G401.6 (cell line): ENCODE data around the gene RASGRF2.
"Not testable (repeated sequence)": the region's sequence is repeated elsewhere in the genome, so short reads cannot be mapped to it uniquely, and the experiment has no call there.

Source experiments
- FAIRE-seq: peaks from 2 replicates; lab custom pipeline; 2012; peaks lifted over from hg19 to GRCh38; lab: Jason Lieb, UNC

Gene RASGRF2

DNA sequence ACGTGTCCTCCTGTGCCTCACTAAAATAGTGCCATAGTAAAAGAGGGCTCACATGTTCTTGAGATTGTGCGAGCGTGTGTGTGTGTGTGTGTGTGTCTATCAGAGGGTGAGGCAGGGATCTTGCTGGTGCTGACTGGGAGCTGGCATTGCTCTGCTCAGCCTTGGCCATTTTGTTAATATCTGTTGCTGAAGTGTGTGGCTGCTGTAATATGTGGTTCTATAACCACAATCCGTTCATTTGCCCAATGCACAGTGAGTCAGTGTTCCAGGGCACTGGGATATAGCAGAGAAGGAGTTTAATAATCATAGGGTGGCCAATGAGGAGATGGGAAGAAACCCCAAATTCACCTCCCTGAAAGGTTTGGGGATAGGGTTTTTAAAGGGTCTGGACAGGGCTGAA lies 61.3 kb downstream of the RASGRF2 start:
- FAIRE-seq = no peak

DNA sequence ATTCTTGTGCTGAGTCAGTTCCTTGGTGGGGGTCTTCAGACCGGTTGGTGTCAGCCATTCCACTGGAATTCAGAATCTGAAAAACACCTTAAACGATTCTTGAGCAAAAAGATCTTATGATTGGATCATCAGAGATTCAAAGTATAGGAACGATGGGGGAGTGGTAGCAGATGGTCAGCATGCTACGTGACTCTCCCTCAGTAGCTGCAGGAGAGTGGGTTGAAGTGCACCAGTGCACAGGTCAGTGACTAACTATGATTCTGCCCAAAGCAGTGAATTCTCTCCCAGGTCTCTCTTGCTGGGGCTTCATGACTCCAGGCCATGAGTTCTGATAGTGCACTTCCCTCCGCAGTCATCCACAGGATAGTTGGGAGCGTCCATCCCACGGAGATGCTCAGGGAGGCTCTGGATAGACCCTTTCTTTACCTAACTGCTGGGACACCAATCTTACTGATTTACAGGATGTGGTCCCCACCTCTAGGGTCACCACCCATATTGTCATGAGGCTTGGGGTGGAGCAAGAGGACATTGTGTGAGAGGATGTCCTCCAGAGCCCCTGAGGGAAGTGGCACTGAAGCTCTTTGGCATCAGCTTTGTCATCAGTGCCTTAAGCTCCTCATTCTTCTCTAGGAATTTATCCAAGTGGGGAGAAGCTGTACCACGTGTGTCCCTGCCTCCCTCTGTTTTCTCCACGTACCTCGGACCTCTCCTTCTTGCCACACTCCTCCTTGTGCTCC lies 62.0 kb downstream of the RASGRF2 start:
- FAIRE-seq = no peak

DNA sequence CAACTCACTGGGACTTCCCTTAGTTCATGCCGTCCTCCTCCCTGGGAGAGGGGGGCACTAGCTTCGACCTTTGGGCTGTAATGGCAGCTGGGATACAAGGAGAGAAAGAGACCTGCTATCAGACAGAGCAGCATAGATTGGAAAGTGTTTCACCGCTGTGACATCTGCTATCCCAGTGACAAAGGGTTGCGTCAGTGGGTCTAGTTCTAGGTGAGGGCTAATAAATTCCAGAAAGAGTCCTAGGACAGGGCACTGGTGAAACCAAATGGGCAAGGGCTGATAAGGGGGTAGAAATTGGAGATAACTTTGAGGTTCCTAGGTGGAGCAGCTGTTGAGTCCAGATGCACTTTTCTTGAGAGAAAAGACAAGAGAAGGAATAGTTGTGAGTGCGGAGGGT lies 62.5 kb downstream of the RASGRF2 start:
- no peak for FAIRE-seq

DNA sequence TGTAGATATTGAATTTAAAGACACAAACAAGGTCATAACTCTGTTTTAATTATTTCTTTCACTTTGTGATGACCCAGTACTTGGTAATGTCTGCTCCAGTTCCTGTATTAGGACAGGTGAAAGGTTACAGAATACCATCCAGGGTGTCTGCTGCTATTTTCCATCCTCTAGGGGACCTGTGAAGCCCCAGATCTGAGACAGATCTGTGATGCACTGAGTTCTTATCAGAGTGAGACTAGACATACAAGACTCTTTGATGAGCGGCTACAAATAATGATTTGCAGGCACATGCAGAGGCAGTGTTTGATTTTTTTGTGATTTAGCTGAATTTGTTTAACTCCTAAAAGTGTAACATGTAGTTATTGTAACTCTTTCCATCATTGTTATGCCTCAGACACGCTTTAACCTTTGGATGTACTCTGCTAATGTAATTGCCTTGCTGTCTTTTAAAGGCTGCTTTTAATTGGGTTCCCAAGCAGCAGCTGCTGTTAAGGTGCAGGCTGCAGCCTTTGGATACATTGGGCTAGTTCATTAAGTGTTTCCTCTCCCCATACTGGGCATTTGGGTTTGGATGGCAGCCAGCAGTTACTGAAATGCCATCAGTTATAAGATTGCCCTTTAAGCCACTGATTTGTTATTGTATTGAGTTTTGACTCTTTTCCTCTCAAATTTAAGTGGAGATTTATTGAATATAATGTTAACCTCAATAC lies 63.3 kb downstream of the RASGRF2 start:
- FAIRE-seq = no peak

DNA sequence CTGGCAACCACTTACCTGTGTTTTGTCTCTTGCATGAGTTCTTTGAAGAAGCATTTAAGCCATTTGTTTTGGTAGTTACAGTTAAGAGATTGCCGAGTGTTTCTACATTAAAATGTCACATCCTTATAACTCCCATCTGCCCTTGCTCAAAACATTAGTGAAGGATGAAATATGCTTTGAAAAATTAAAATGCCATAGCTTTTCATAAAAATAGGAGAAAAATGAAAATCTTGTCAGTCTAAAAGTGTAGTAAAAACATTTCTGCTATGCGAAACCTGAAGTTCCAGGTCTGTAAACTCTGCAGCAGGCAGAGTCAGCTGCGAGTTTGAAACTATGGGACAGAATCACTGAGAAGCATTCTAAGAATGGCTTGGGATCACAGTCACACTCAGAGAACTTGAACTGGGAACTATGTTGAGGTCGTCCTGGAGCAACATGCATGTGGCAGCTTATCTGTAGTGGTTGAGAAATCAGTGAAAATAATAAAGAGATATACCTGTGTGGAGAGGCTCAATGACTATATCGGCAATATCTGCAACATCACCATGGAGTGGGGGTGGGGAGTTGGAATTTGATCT lies 67.4 kb downstream of the RASGRF2 start:
- no peak for FAIRE-seq

DNA sequence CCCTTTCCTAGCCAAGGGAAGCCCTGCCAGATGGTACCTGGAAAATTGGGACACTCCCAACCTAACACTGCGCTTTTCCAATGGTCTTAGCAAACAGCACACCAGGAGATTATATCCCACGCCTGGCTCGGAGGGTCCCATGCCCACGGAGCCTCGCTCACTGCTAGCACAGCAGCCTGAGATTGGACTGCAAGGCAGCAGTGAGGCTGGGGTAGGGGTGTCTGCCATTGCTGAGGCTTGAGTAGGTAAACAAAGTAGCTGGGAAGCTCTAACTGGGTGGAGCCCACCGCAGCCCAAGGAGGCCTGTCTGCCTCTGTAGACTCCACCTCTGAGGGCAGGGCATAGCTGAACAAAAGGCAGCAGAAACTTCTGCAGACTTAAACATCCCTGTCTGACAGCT lies 68.7 kb downstream of the RASGRF2 start:
- not testable (repeated sequence) for FAIRE-seq

DNA sequence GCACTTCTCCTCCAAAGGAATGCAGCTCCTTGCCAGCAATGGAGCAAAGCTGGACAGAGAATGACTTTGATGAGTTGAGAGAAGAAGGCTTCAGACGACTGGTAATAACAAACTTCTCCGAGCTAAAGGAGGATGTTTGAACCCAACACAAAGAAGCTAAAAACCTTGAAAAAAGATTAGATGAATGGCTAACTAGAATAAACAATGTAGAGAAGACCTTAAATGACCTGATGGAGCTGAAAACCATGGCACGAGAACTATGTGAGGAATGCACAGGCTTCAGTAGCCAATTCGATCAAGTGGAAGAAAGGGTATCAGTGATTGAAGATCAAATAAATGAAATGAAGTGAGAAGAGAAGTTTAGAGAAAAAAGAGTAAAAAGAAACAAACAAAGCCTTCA lies 69.6 kb downstream of the RASGRF2 start:
- FAIRE-seq = not testable (repeated sequence)

DNA sequence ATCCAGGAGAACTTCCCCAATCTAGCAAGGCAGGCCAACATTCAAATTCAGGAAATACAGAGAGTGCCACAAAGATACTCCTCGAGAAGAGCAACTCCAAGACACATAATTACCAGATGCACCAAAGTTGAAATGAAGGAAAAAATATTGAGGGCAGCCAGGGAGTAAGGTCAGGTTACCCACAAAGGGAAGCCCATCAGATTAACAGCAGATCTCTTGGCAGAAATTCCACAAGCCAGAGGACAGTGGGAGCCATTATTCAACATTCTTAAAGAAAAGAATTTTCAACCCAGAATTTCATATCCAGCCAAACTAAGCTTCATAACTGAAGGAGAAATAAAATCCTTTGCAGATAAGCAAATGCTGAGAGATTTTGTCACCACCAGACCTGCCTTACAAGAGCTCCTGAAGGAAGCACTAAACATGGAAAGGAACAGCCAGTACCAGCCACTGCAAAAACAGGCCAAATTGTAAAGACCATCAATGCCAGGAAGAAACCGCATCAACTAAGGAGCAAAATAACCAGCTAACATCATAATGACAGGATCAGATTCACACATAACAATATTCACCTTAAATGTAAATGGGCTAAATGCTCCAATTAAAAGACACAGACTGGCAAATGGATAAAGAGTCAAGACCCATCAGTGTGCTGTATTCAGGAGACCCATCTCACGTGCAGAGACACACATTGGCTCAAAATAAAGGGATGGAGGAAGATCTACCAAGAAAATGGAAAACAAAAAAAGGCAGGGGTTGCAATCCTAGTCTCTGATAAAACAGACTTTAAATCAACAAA lies 70.3 kb downstream of the RASGRF2 start:
- not testable (repeated sequence) for FAIRE-seq

DNA sequence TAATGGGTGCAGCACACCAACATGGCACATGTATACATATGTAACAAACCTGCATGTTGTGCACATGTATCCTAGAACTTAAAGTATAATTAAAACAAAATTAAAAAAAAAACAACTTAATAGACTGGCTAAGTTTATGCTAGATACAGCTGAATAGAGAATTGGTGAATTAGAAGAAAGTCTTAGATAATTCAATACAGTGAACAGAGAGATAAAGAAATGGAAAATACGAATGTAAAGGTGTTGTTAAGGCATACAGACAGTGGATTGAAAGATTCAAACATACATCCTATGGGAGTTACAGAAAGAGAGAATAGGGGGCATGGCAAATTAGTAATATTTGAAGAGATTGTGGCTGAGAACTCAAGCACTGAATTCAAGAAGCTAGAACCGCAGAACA lies 75.4 kb downstream of the RASGRF2 start:
- FAIRE-seq = no peak

DNA sequence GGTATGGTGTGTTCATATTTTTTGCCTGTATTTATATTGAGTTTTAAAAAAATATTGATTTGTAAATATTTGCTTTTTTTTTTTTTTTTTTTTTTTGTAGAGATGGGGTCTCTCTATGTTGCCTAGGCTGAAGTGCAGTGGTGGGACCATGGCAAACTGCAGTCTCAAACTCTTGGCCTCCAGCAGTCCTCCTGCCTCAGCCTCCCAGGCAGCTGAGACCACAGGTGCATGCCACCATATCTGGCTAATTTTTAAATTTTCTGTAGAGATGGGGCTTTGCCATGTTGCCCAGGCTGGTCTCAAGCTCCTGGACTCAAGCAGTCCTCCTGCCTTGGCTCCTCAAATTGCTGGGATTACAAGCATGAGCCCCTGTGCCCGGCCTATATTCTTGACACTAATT lies 78.3 kb downstream of the RASGRF2 start:
- no peak for FAIRE-seq

DNA sequence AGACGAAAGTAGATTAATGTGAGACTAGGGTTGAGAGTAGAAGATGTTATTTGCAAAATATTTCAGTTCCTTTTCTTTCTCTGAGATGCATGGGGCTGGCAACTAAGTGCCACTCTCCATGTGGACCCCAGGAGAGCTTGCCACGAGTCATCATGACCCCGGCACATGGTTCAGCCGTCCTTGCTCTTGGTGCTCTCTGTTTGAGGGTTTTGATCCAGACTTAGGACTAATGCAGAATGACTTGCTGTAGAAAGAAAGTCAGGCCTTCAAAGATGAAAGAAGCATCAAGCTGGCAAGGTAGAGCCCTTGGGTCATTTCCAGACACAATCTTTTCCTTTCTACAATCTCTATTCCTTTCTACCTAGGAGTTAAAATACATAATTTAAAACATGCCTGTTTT lies 84.7 kb downstream of the RASGRF2 start:
- FAIRE-seq = no peak

DNA sequence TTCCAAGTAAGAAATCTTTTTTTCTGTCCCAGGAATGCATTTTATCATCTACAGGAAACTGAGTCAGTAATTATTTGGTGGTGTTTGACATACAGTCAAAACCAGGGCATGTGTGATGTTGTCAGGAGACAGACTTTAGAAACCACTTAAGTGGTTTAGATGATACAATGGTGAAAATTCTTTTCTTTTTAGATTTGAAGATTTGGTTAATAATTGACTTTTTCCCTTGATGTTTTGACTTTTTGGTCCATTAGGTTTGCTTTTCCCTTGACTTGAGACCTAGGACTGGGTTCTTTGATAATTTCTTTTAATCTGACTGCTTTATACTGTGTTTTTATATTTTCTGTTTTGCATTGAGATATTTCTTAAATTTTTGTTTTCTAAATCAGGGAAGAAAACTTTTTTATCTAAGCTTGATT lies 85.2 kb downstream of the RASGRF2 start:
- no peak for FAIRE-seq

DNA sequence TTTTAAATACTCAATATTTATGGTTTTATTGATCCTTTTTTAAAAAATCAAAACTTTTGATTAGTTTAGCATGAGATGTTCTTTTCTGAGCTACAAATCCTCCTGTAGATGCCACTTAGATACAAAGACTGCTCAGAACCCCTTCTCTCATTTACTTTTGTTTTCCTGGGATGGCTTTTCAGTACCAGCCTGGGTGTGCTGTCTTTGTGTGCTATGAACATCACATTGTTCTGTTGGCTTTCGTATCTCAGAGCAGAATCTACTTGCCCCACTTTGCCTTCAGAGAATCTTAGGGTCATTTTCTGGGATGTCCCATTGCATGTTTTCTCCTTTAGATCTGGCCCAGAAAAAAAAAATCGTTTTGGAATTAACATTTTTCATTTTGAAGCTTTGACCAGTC lies 85.9 kb downstream of the RASGRF2 start:
- FAIRE-seq = no peak

DNA sequence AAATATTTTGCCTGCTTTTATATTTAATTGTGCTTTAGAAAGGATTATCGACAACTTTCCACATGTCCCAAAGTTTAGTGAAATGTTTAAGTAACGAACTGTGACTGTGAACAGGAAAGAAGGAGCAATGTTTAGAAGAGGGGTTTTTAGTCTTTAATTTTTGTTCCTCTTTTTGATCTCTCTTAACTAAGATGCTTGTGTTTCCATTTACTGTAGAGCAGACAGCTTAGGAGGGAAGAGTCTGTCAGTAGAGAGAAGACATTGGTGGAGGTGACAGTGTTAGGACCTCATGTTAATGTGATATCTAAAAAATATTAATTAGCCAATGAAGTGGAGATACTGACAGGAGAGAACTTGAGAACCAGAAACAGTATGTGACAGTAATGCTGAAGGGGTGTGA lies 92.2 kb downstream of the RASGRF2 start:
- FAIRE-seq = no peak

DNA sequence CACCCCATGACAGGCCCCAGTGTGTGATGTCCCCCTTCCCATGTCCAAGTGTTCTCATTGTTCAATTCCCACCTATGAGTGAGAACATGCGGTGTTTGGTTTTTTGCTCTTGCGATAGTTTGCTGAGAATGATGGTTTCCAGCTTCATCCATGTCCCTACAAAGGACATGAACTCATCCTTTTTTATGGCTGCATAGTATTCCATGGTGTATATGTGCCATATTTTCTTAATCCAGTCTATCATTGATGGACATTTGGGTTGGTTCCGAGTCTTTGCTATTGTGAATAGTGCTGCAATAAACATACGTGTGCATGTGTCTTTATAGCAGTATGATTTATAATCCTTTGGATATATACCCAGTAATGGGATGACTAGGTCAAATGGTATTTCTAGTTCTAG lies 93.1 kb downstream of the RASGRF2 start:
- FAIRE-seq = not testable (repeated sequence)

DNA sequence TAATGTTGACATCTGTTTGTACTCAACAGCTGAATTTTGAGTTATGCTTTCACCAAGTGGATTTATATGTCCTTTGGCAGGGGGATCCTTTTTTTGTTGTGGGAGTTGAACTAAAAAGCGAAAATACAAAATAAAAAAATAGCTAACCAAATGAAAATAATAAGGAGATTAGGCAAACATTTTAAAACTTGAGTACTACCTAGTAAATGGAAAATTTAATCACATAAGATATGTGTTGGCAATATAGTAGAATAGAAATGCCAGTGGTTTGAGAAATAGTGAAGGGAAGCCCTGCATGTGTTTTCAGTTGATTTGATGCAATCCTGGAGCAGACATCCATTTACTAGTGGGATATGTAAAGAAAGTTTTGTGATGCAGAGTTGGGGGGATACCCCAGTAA lies 98.0 kb downstream of the RASGRF2 start:
- FAIRE-seq = no peak

DNA sequence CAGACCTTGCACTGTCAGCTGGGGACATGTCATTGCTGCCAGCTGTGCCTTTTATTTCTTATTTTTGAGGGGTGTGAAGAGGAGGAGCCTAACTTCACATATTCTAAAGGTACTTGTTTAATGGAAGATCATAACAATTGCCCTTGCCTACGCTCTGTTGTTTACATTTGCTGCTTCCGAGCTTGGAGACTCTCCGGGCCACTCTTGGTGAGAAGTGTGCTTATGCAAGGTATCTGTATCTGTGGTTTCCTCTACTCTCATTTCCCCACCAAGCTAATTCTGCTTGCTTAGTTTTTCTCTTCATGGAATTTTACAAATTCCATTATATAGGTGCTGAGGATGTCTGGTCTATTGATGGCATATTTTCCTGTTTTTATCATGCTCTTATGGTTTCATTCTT lies 105.3 kb downstream of the RASGRF2 start:
- no peak for FAIRE-seq

DNA sequence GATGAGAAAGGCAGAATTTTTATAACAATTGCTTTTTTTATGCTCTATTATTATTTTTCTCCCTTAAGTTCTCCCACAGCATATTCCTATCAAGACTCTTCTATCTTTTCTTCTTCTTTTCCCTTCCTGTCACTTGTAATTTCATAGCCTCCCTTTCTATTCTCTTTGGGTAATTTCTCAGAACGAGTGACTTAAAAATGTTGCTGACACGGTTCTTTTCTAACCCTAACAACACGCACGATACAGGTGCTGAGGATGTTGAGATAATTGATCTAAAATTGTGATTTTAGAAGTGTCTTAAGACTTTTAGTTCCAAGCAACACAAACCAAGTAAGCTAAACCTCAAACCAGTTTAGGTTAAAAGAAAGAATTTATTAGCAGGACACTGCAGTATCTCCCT lies 105.9 kb downstream of the RASGRF2 start:
- FAIRE-seq = no peak

DNA sequence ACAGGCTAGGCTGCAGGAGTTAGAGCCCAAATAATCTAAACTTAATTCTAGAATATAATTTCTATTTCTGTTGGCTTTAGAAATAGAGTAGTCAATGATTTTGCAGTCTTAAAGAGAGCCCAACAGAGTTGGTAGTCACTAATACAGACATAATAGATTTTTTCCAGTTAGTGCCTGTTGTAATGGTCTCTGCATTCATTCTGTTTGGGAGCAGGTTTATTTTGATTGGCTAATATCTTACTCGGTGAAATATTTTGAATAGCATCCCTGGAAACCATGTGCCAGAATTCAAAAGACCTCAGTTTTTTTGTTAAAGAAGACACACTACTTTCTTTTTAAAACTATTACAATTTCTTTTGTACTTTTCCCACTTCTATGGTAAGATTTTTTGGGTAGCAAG lies 107.2 kb downstream of the RASGRF2 start:
- FAIRE-seq = no peak

DNA sequence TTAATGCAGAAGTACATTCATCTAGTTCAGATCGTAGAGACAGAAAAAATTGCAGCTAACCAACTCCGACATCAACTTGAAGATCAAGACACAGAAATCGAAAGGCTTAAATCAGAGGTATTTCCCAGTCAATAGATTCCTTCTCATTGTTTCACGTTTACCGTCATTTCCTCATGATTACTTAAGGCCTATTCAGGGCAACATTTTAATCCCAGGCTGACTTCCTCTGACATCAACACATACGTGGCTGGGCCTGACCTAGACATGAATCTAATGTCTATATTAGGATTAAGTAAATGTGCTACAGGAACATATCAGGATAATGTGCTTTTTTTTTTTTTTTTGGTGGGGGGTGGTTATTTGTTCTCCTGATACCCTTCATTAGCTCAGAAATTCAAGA lies 107.9 kb downstream of the RASGRF2 start:
- no peak for FAIRE-seq

DNA sequence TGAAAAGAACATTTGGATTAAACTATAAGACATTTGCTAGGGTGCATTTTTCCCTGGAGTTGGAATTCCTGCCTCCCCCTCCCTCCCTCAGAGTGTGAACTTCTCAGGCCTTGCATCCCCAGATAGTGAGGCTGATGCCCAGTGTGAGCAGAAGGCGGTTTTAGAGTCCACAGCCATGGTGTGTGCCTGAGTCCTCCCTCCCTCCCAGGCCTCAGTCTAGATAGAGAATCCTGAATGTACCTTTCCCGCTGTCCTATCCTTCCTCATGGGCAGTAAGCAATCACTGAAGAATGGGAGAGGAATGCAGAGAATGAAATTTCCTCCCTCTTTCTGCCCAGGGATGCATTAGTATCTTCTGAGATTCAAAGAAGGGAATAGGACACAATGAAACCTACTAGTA lies 108.5 kb downstream of the RASGRF2 start:
- no peak for FAIRE-seq

DNA sequence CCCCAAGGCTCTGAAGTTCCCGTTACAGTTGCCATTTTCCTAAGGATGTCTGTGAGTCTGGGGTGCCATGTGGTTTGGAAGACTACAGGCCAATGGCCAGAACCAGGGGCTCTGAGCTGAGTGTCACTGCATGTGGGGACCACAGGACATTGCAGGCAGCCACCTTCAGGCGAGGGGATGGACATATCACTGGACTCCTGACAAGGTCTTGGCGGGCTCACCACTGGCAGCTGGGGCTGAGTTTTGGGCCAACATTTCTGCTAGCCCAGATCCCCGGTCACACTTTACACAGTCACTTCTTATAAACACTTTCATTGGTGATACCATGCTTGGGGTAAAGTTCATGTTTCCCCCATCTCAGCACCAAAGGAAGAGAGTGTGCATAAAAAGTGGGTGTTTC lies 109.8 kb downstream of the RASGRF2 start:
- FAIRE-seq = no peak
